HCT116 (cell line): ENCODE results near the gene HDAC11. TPM values are rescaled to one million over a fixed set of nuclear protein-coding genes. Genes with fewer than 3 reads are reported as not detected.

Source experiments
- ATAC-seq: fragments of 200-7000 bp; cut with Tn5 transposase; 2 replicates; pipeline ENCODE4 v1.9.1; 2020; ENCODE audit warnings: mild to moderate bottlenecking, moderate library complexity
- BruUV-seq: library from RNA; stranded (reverse); fragments of 400-500 nt; replicated peaks from 2 replicates; lab custom pipeline; 2021; lab: Mats Ljungman, UMichigan
- CTCF ChIA-PET: fragments of 300-600 bp; sonication (Branson Sonifier 250); formaldehyde crosslinking; loops from one replicate; lab custom pipeline; 2021; ENCODE audit warnings: antibody characterized with exemption; lab: Charles Lee
- POLR2A ChIA-PET: fragments of 300-600, 350-600 bp; sonication (Branson Sonifier 250); formaldehyde crosslinking; loops from one replicate; lab custom pipeline; 2021; ENCODE audit warnings: antibody characterized with exemption; lab: Charles Lee
- RAD21 ChIA-PET, 2 experiments: fragments of 300-600 bp; sonication (Branson Sonifier 250); formaldehyde crosslinking; loops; one replicate each; lab custom pipeline; 2023; ENCODE audit warnings: low total read pairs in 2 of 2; ENCODE audit not compliant: uncharacterized antibody in 2 of 2, unreplicated experiment in 2 of 2, low non-redundant PET in 1 of 2; lab: Charles Lee
- DNase-seq: peaks from one replicate; pipeline ENCODE4 v3.0.0-alpha.2; 2010; ENCODE audit warnings: low read depth, low spot score
- H2AFZ ChIP-seq: fragments of 200-600 bp; shearing (Covaris generic), sonication (generic); 2 replicates; pipeline ENCODE4 v1.6.1; 2017; ENCODE audit warnings: low read depth, mixed run types, mixed read lengths, antibody characterized with exemption, low read length; ENCODE audit not compliant: poor library complexity, severe bottlenecking
- H3K27ac ChIP-seq: 2 replicates; pipeline ENCODE4 v1.5.1; 2012; ENCODE audit warnings: low read depth, low read length
- H3K27me3 ChIP-seq: fragments of 200-600 bp; sonication (generic); 2 replicates; pipeline ENCODE4 v1.6.1; 2016; ENCODE audit warnings: mixed run types, low read length, mixed read lengths; ENCODE audit not compliant: insufficient read depth
- H3K36me3 ChIP-seq, 2 experiments: fragments of 200-500 bp in 1 of 2; fragments of 200-600 bp in 1 of 2; sonication (Bioruptor generic) in 1 of 2; sonication (generic) in 1 of 2; 2 replicates each; pipeline versions ENCODE4 v1.5.1 to v1.6.1; 2014 to 2016; ENCODE audit warnings: low read length in 2 of 2, inconsistent platforms in 1 of 2, mixed read lengths in 1 of 2, mixed run types in 1 of 2; ENCODE audit not compliant: insufficient read depth in 2 of 2, control insufficient read depth in 1 of 2
- H3K4me1 ChIP-seq, 2 experiments: fragments of 200-600 bp in 1 of 2; sonication (generic) in 1 of 2; 2 replicates each; pipeline versions ENCODE4 v1.5.1 to v1.6.1; 2012 to 2017; ENCODE audit warnings: low read length in 2 of 2, inconsistent platforms in 1 of 2, mild to moderate bottlenecking in 1 of 2, mixed read lengths in 1 of 2, mixed run types in 1 of 2, moderate library complexity in 1 of 2; ENCODE audit not compliant: insufficient read depth in 2 of 2, control insufficient read depth in 1 of 2
- H3K4me2 ChIP-seq: fragments of 200-600 bp; sonication (generic); 2 replicates; pipeline ENCODE4 v1.6.1; 2017; ENCODE audit warnings: mixed run types, low read length, mixed read lengths
- H3K4me3 ChIP-seq, 2 experiments: fragments of 200-600 bp in 1 of 2; sonication (generic) in 1 of 2; replicated peaks in 1 of 2; 2 replicates each; pipeline ENCODE4 v1.5.1; 2011 to 2016; ENCODE audit warnings: low read length in 2 of 2, control low read depth in 1 of 2, low read depth in 1 of 2, mild to moderate bottlenecking in 1 of 2, mixed read lengths in 1 of 2, mixed run types in 1 of 2
- H3K79me2 ChIP-seq: fragments of 200-600 bp; sonication (generic); 2 replicates; pipeline ENCODE4 v1.6.1; 2017; ENCODE audit warnings: mild to moderate bottlenecking, mixed run types, low read length, moderate library complexity, mixed read lengths; ENCODE audit not compliant: insufficient read depth
- H3K9ac ChIP-seq: fragments of 200-600 bp; sonication (generic); 2 replicates; pipeline ENCODE4 v1.6.1; 2016; ENCODE audit warnings: low read length, mixed read lengths
- H3K9me2 ChIP-seq: fragments of 200-600 bp; sonication (generic), shearing (Covaris generic); 2 replicates; pipeline ENCODE4 v1.6.1; 2017; ENCODE audit warnings: mixed run types, mild to moderate bottlenecking, moderate library complexity; ENCODE audit not compliant: insufficient read depth
- H3K9me3 ChIP-seq, 2 experiments: fragments of 200-500 bp in 1 of 2; fragments of 200-600 bp in 1 of 2; sonication (Bioruptor generic) in 1 of 2; sonication (generic) in 1 of 2; 2 replicates each; pipeline ENCODE4 v1.6.1; 2014 to 2017; ENCODE audit warnings: low read length in 2 of 2, mixed read lengths in 2 of 2, inconsistent platforms in 1 of 2, low read depth in 1 of 2, mild to moderate bottlenecking in 1 of 2, mixed run types in 1 of 2, moderate library complexity in 1 of 2; ENCODE audit not compliant: control insufficient read depth in 1 of 2, insufficient read depth in 1 of 2
- H4K20me1 ChIP-seq: fragments of 200-600 bp; sonication (generic), shearing (Covaris generic); 2 replicates; pipeline ENCODE4 v1.6.1; 2017; ENCODE audit warnings: mixed run types, mild to moderate bottlenecking, moderate library complexity; ENCODE audit not compliant: insufficient read depth
- CEBPB ChIP-seq: IDR thresholded peaks from 2 replicates; pipeline ENCODE4 v1.6.1; 2012; ENCODE audit warnings: low read depth
- ELF1 ChIP-seq: IDR thresholded peaks from 2 replicates; pipeline ENCODE4 v1.6.1; 2012; ENCODE audit warnings: low read depth, borderline replicate concordance
- EZH2 ChIP-seq: fragments of 200-600 bp; sonication (generic); IDR thresholded peaks from 2 replicates; pipeline ENCODE4 v1.6.1; 2017; ENCODE audit warnings: antibody characterized with exemption, mixed run types
- FOSL1 ChIP-seq: IDR thresholded peaks from 2 replicates; pipeline ENCODE4 v1.6.1; 2012; ENCODE audit warnings: low read depth
- JUND ChIP-seq: IDR thresholded peaks from 2 replicates; pipeline ENCODE4 v1.6.1; 2012
- SP1 ChIP-seq: IDR thresholded peaks from 2 replicates; pipeline ENCODE4 v1.6.1; 2012; ENCODE audit warnings: low read depth
- TCF7L2 ChIP-seq: IDR thresholded peaks from 2 replicates; pipeline ENCODE4 v1.7.0; 2011; ENCODE audit warnings: borderline replicate concordance, inconsistent platforms; ENCODE audit not compliant: insufficient read depth, insufficient read length; ENCODE audit errors: extremely low read depth
- intact Hi-C: fragments of 100-400 bp; cut with micrococcal nuclease; formaldehyde crosslinking; loops from 2 replicates; pipeline ENCODE4 v1.10.0; 2022
- total RNA-seq: library from RNA; stranded (reverse); gene quantifications from one replicate; pipeline ENCODE4 v1.2.1, GENCODE V29; 2021; ENCODE audit not compliant: unreplicated experiment
- TF ChIP-seq, protein P1 (sequence below): IDR thresholded peaks from 2 replicates; pipeline ENCODE4 v1.6.1; 2012; ENCODE audit warnings: low read depth
- TF ChIP-seq, protein P2 (sequence below): IDR thresholded peaks from 2 replicates; pipeline ENCODE4 v1.6.1; 2011; ENCODE audit warnings: mild to moderate bottlenecking, low read length, moderate library complexity; ENCODE audit not compliant: insufficient replicate concordance; ENCODE audit errors: extremely low read depth
- TF ChIP-seq, protein P3 (sequence below), 3 experiments: fragments of 200-600 bp in 1 of 3; sonication (generic) in 1 of 3; IDR thresholded peaks in 2 of 3; conservative IDR thresholded peaks in 1 of 3; 2 replicates each; pipeline ENCODE4 v1.5.1; 2012 to 2017; ENCODE audit warnings: low read depth in 2 of 3, low read length in 2 of 3, antibody characterized with exemption in 1 of 3, borderline replicate concordance in 1 of 3, control low read depth in 1 of 3, mild to moderate bottlenecking in 1 of 3, mixed read lengths in 1 of 3, mixed run types in 1 of 3, moderate library complexity in 1 of 3; ENCODE audit not compliant: insufficient read depth in 1 of 3

Gene HDAC11
- total RNA-seq, 1 experiment from 2014 or later, result 16.1 TPM

DNA sequence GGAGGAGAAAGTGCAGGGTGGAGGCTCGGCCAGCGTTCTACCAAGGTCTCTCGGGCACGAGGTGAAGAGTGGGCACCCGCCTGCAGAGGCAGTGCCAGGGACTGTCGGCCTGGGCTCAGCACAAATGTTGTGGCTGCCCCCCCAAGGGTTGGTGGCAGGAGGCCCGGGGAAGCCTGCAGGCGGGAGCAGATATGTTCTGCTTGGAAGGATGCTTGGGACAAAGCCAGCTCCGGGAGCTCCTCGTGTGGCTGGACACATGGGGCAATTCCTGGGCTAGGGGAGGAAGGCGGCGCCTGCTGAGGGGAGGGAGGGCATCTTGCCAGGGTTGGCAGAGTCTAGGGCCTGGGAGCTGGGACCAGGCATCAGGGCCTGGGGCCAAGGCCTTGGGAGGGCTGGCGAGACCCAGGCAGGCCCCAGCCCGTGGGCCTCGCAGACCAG, 38.4 kb downstream of the HDAC11 start:
- ChIA-PET RAD21 (no interaction called here), POLR2A (no interaction called here), CTCF (no interaction called here)
- no peak overlapping the region for H3K9ac ChIP-seq
- no peak overlapping the region for H3K4me2 ChIP-seq
- H3K27ac ChIP-seq, result no peak overlapping the region
- H3K79me2 ChIP-seq, result no peaks in the 10 kb centered on the region
- H3K36me3 ChIP-seq, result no peaks in the 10 kb centered on the region
- TF ChIP-seq TCF7L2 (no peak), FOSL1 (no peak)
- H3K9me3 ChIP-seq, result no peaks in the 10 kb centered on the region
- intact Hi-C loops, result no loop called here
- no peak overlapping the region for H2AFZ ChIP-seq
- no peaks in the 10 kb centered on the region for H4K20me1 ChIP-seq
- H3K27me3 ChIP-seq, result no peaks in the 10 kb centered on the region
- no peak for ATAC-seq
- H3K9me2 ChIP-seq, result no peaks in the 10 kb centered on the region
- H3K4me3 ChIP-seq, result no peak overlapping the region
- peaks cover 11 to 13% of the 10 kb centered on the region in 2 experiments for H3K4me1 ChIP-seq
- no peak for DNase-seq
- BruUV-seq, result no TSS peak

DNA sequence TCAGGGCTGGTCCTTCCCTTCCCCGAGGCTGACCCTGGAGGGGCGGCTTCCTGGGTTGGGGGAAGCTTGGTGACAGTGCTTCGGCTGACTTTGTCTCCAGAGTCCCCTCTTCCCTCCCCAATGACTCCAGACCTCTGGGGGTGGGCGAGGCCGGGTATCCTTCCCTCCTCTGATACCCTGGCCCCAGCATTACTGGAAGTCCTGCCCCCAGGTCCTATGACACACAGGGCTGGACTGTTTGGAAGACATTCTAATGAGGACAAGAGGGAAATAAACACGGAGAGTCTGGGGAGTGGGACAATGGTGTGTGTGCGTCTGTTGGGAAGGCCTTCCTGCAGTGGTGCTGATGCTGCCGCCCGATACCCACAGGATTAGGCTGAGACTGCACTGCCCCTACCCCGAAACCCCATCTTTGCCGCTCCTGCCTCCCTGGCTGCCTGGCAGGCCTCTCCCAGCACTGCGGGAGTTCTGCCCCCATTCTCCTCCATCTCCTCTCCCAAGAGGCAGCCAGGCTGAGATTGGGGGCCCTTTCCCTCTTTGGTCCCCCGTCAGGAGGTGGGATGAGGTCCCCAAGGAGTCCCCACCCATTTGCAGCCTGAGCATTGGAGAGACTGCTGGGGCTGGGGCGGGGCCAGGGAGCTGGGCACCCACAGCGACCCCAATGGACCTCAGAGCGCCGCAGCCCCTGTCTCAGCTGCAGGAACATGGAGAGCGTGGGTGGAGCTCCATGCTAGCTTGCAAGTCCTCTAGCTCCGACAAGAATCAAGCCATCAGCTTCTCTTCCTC, 39.1 kb downstream of the HDAC11 start:
- intact Hi-C loops, result no loop called here
- no peaks in the 10 kb centered on the region for H3K36me3 ChIP-seq
- ATAC-seq (no peak), DNase-seq (no peak)
- H3K4me2 ChIP-seq, result no peak overlapping the region
- no peaks in the 10 kb centered on the region for H3K9me2 ChIP-seq
- no peak overlapping the region for H3K27ac ChIP-seq
- BruUV-seq, result no TSS peak
- no peaks in the 10 kb centered on the region for H3K9me3 ChIP-seq
- H4K20me1 ChIP-seq, result no peaks in the 10 kb centered on the region
- H3K4me3 ChIP-seq, result no peak overlapping the region
- ChIA-PET RAD21 (no interaction called here), CTCF (interaction anchor here (0.9 to 1.1 kb wide), 2 partner anchors 9 to 129 kb away, joined by 3 read pairs; no protein-coding TSS in a partner anchor), POLR2A (no interaction called here)
- H2AFZ ChIP-seq, result no peak overlapping the region
- no peak overlapping the region for H3K9ac ChIP-seq
- H3K4me1 ChIP-seq, result peaks cover 4 to 6% of the 10 kb centered on the region in 2 experiments
- H3K79me2 ChIP-seq, result no peaks in the 10 kb centered on the region
- no peaks in the 10 kb centered on the region for H3K27me3 ChIP-seq
- TF ChIP-seq ELF1 (no peak), CEBPB (no peak), EZH2 (no peak), TCF7L2 (no peak), SP1 (no peak), JUND (no peak)
- TF ChIP-seq, protein P1, sequence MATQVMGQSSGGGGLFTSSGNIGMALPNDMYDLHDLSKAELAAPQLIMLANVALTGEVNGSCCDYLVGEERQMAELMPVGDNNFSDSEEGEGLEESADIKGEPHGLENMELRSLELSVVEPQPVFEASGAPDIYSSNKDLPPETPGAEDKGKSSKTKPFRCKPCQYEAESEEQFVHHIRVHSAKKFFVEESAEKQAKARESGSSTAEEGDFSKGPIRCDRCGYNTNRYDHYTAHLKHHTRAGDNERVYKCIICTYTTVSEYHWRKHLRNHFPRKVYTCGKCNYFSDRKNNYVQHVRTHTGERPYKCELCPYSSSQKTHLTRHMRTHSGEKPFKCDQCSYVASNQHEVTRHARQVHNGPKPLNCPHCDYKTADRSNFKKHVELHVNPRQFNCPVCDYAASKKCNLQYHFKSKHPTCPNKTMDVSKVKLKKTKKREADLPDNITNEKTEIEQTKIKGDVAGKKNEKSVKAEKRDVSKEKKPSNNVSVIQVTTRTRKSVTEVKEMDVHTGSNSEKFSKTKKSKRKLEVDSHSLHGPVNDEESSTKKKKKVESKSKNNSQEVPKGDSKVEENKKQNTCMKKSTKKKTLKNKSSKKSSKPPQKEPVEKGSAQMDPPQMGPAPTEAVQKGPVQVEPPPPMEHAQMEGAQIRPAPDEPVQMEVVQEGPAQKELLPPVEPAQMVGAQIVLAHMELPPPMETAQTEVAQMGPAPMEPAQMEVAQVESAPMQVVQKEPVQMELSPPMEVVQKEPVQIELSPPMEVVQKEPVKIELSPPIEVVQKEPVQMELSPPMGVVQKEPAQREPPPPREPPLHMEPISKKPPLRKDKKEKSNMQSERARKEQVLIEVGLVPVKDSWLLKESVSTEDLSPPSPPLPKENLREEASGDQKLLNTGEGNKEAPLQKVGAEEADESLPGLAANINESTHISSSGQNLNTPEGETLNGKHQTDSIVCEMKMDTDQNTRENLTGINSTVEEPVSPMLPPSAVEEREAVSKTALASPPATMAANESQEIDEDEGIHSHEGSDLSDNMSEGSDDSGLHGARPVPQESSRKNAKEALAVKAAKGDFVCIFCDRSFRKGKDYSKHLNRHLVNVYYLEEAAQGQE, result no peak
- TF ChIP-seq, protein P2, sequence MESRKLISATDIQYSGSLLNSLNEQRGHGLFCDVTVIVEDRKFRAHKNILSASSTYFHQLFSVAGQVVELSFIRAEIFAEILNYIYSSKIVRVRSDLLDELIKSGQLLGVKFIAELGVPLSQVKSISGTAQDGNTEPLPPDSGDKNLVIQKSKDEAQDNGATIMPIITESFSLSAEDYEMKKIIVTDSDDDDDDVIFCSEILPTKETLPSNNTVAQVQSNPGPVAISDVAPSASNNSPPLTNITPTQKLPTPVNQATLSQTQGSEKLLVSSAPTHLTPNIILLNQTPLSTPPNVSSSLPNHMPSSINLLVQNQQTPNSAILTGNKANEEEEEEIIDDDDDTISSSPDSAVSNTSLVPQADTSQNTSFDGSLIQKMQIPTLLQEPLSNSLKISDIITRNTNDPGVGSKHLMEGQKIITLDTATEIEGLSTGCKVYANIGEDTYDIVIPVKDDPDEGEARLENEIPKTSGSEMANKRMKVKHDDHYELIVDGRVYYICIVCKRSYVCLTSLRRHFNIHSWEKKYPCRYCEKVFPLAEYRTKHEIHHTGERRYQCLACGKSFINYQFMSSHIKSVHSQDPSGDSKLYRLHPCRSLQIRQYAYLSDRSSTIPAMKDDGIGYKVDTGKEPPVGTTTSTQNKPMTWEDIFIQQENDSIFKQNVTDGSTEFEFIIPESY, result no peak
- TF ChIP-seq, protein P3, sequence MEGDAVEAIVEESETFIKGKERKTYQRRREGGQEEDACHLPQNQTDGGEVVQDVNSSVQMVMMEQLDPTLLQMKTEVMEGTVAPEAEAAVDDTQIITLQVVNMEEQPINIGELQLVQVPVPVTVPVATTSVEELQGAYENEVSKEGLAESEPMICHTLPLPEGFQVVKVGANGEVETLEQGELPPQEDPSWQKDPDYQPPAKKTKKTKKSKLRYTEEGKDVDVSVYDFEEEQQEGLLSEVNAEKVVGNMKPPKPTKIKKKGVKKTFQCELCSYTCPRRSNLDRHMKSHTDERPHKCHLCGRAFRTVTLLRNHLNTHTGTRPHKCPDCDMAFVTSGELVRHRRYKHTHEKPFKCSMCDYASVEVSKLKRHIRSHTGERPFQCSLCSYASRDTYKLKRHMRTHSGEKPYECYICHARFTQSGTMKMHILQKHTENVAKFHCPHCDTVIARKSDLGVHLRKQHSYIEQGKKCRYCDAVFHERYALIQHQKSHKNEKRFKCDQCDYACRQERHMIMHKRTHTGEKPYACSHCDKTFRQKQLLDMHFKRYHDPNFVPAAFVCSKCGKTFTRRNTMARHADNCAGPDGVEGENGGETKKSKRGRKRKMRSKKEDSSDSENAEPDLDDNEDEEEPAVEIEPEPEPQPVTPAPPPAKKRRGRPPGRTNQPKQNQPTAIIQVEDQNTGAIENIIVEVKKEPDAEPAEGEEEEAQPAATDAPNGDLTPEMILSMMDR (IDR thresholded peaks at IDR 0.05 in 2 of 3, conservative IDR thresholded peaks at IDR 0.05 in 1 of 3; ENCODE audit: borderline replicate concordance in 1 of 3, insufficient read depth in 1 of 3, low read depth in 2 of 3, low read length in 2 of 3), result no peak
